NCI-H1105 treated with DMSO at 0.1 percent for 48 hours (cell line): Measurements from ENCODE around the gene BLOC1S4.
A peak's percentile ranks its signal among the peaks of the same experiment; 100 is the strongest.

ENCODE experiments used
- DNase-seq: peaks from one replicate; lab custom pipeline; 2025; lab: John Stamatoyannopoulos, UW

The BLOC1S4 gene

DNA sequence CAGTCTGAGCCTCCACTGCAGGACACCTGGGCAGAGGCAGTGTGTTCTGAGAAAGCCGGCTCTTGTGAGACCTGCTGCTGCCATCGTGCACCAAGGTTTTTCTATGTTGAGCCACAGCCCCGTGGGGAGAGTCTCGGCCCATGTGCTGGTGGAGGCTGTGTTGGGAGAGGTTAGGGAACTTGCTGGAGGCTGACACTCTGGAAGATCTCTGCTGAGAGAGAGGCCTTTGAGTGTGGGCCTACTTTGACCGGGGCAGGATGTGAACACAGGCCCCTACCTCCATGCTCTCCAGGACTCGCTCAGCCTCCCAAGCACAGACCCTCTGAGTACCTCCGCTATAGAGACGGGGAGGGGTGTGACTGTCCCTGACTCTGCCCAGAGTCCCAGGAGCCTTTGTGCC is 23.6 kb upstream of the BLOC1S4 start:
- no peak for DNase-seq

DNA sequence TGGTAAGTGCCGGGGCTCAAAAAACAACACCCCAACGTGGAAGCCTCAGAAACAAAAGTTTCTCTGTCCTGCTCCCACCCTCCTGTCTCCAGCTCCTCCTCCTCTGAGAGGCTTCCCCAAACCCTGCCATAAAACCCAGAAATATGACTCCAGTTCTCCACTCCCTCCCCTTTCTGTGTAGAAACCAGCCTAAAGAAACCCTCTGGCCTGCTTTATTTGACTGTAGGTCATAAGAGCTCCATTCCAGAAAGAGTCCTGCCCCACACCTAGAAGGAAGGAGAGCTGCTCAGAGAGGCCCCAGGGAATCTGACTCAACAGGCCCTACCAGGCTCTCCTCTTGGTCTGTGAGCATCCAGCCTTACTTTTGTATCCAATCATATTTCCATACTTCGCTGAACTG is 23.2 kb upstream of the BLOC1S4 start:
- DNase-seq, result no peak

DNA sequence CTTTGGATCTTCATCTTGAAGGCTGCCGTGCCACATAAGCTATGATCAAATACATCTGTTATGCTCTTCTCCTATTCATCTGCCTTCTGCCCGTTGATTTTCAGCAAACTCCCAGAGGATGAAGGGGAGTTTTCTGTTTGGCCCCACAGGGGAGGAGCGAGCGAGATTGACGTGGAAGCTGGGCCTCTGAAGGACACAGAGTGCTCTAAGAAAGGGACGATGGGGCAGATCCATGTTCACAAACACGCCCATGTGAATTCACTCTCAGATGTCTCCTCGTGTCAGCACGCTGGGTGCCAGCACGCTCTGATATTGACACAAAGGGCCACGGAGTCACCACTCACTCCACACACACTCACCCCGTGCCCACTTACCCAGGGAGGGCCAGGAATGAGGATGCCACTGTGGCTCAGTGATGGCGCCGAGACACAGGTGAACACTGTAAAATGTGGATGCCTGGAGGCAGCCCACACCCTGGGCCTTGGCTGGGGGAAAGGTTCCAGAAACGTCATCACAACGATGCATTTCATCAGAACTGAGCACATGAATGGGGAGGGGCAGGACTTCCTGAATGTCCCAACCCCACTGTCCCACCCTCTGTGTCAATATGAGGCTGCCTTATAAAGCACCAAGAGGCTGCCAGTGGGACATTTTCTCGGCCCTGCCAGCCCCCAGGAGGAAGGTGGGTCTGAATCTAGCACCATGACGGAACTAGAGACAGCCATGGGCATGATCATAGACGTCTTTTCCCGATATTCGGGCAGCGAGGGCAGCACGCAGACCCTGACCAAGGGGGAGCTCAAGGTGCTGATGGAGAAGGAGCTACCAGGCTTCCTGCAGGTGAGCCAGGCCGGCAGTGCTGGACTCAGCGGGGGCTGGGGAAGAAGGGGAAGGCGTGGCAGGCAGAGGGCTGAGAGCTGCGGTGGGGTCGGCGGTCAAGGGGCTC is 22.5 kb upstream of the BLOC1S4 start, which contains the start of gene S100P:
Gene S100P, plus strand, starts transcription at position 648 of the 946 bp plus-strand sequence. Its CDS starts 55 bp downstream, at position 703.
- no peak for DNase-seq

DNA sequence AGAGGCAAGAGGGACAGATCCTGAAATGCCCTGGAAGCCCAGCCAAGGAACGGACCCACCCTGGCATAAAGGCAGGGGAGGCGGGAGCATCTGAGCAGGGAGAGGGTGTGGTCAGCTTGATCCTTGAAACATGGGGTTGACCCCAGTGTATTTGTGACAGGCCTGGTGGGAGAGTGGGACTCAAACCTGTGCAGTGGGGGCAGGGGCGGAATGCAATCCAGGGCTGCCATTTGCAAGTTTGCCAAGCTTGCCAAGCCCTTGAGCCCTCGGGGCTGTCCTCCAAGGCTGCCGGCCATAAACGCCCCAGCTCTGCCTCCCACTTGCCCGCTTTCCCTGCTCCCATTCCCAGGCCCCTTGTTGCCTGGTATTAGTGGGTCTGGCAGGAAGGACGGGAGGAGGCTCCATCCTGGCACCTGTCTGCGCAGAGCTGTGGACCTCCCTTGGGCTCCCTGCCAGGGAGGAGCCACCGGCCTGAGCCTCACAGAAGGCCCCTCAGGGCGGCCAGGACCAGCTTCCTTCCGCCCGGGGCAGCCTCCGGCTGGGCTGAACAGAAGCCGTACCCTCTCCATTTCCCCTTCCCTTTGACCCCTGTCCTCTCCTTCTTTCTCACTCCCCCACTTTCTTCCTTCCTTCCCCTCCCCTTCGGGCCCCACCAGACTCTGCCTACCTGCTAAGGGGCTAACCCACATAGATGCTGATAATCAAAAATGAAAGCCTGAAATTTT is 21.6 kb upstream of the BLOC1S4 start:
- no peak for DNase-seq

DNA sequence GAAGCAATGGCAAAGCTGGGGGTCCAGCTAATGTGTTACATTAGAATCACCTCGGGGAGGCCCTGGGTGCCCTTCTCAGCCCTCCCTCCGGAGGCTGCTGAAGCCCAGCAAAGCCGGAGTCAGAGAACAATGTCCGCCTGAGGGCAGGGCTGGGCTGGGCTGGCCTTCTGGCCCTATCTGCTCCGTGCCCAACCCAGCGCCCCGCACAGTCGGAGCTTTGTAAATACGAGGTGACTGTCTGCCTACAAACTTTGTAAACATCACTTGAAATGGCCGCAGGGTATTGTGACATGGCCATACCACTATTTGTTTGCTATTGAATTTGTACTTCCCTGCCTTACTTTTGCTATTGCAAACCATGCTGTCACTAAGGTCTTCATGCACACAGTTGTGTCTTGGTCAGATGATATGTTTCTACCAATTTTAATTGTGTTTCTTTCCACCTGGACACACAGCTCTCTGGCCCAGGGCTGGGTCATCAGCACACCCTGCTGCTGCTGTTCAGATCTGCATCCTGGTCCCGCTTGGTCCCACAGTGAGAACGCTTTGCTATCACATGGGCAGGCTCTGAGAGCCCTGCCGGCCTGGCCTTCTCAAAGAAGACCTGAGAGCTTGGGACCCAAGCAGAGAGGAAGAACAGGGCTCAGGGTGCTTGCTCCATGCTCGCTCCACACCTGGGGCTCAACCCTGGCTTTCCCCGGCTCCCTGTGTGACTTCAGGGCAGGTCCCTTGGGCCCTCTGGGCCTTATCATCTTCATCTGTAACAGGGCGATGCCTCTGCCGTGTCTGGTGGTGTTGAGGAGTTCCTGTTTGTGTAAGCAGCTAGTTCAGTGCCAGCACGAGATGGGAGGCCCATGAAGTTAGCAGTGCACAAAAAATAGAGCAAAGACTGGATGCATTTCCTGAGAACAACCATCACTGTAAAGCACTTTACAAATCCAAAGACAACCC is 20.0 kb upstream of the BLOC1S4 start:
- no peak for DNase-seq

DNA sequence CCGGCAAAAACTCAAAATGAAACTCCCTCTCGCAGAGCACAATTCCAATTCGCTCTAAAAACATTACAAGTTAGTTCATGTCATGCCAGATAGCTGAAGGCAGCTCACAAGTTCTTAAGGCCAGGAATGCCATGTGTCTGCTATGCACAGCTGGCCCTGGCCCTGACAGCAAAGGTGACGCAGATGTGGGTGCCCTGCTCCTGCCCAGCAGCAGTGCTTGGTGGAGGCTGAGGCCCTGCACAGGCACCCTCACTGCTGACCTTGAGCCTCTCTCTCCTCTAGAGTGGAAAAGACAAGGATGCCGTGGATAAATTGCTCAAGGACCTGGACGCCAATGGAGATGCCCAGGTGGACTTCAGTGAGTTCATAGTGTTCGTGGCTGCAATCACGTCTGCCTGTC is 19.4 kb upstream of the BLOC1S4 start:
- DNase-seq, result no peak

DNA sequence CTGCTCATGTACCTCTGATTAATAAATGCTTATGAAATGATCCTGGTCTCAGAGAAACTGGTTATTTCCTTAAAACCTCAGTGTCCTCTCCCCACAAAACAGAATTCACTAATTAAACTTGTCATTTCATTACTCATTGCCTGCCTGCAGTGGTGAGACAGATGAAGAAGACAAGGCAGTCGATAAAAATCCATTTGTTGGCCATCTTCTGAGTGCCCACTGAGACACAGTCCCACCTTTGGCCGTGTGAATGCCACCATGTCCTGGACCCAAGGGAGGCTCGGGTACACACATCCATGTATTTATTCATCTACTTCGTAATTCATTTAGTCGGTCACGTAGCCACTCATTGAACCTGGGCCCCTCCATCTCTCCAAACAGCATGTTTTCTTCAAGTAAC is 18.8 kb upstream of the BLOC1S4 start:
- no peak for DNase-seq

DNA sequence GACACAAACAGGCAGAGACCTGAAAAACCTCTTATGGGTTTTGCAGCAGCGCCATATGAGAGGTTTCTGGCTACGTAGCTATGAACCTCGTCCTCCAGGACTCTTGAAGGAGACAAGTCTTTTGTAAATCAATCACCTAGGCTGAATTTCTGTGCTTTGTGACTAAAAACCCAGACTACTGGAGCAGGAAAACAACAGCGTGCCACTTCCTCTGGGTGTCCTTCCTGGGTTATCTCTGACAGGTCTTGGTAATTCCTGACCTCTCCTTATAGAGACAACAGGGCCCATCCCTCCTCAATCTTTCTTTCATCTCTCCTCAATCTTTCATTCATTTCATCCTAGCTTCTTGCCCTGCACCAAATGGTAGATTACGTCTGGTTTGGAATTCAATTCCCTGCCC is 16.6 kb upstream of the BLOC1S4 start:
- DNase-seq, result no peak

DNA sequence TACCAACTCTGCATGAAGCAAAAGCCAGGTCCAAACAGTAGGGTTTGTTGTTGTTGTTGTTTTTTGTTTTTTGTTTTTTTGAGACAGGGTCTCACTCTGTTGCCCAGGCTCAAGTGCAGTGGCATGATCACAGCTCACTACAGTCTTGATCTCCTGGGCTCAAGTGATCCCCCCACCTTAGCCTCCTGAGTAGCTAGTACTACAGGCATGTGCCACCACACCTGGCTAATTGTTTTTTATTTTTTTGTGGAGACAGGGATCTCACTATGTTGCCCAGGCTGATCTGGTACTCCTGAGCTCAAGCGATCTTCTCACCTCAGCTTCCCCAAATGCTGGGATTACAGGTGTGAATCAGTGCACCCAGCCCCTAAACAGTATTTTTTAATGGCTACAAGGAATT is 16.1 kb upstream of the BLOC1S4 start:
- no peak for DNase-seq

DNA sequence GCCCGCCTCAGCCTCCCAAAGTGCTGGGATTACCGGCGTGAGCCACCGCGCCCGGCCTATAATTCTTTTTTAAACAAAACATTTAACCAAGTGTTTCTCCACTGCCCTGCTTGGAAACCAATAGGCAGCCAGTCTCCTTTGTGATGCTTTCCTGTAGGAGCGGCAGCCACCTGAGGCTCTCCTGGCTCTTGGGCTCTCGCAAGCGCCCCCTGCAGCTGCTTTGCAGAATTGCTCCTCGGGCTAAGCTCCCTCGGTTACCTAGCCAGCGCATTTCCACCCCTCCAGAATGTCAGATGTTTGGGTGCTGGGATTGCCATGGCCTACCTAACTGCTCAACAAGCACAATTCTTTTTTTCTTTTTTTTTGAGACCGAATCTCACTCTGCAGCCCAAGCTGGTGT is 14.6 kb upstream of the BLOC1S4 start:
- no peak for DNase-seq

DNA sequence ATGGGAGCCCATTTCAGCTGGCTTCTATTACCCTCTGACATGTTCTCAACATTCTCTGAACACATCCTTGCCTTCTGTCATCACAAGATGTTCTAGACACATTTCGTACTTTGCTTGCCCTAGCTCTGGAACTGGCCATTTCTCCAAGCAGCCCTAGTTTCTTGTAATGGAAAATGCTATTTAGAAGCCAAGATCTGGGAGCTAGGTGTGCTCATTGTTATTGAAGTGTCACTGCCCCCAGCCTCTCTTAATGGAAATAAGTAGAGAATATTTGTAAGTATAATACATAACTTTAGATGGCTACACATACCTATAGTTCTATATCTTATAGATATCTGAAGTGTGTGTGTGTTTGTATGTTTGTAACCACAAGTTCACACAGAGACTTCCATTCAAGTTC is 13.2 kb upstream of the BLOC1S4 start:
- DNase-seq, result no peak

DNA sequence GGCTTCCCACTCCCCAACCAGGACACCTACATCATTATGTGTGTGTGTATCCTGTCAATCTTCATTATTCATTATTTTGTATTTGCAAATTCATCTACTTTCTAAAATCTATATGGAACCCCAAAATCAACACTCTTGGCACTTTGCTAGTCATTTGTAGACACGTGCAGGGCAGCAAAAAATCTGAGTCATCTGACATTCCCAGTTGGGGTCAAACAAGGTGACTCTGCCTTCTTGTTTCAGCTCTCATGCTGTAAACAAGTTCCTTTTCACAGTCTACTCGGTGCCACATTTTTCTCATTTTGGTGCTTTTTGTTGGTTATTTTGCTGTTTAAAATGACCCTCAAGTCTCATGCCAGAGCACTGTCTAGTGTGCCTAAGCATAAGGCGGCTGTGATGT is 12.2 kb upstream of the BLOC1S4 start:
- DNase-seq, result no peak

DNA sequence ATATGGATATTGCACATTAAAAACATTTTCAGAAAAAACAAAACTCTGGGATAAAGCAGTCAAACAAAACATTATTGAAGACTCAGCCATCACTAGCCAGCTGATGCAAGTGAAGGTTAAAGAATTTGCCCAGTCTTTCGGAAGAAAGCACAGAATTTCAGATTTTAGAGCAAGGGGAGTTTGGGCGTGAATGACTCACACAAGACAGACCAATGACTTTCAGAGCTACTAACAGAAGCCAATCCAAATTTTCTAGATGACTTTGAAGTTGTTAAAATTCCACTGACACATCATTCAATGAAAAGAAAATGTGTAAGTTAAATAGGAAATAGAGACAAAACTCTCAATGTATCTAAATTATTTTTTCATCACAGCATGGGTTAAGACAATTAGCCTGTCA is 10.3 kb upstream of the BLOC1S4 start:
- no peak for DNase-seq

DNA sequence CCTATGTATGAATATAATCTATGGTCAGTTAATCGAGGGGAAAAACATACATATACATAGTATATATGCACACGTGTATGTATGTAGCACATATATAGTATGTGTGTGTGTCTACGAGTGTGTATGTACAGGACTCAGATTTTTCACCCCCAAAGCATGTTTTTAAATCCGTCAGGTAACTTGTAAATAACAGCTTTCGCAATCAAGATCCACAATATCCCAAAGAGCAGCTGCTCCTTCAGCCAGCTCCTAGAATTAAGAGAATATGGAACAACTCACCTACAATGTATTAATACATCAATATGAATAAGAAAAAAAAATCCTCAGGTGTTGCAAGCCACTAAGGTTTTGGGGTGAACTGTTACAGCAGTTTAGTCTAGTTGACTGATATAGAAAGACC is 9.8 kb upstream of the BLOC1S4 start:
- no peak for DNase-seq

DNA sequence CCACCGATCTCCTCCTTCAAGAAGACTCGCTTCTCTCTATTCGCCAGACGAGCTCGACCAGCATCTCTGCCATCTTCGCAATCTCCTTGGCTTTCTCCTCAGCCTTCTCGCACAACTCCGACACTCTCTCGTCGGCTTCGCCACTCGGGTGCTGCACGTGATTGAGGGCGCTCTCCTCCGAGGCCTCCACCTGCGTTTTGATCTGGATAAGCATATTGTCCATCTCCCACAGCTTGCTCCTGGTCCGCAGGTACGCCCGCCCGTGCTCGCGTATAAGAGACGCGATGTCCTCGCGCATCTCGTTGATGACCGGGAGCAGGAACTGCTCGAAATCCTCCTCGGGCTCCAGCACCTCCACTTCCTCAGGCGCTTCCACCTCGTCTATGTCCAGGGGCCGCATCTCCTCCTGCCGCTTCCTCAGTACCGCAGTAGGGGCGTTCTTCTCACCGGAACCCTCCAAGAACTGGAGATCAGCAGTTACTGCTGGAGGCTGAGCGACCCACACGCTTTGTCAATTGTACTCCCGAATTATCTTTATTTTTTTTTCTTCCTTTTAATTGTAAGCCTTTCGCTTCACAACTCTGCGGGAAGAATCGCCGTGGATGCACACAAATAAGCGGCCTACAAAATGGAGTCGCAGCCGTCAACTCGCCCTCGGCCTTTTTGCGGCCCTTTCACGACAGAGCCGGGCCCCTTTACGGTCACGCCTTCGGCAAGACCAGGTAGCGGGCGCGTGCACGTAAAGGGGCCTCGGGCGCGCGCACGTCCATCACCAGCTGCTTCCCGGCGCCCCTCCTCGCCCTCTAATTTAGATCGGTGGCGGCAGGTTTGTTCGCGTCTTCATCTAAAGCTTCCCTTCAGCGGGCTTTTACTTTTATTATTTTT is 6.5 kb upstream of the BLOC1S4 start, which contains the start of gene MRFAP1L1:
Gene MRFAP1L1, minus strand, starts transcription at position 636 of the 885 bp plus-strand sequence. Its CDS starts 236 bp downstream, at position 400.
- DNase-seq, result peak; percentile 88

DNA sequence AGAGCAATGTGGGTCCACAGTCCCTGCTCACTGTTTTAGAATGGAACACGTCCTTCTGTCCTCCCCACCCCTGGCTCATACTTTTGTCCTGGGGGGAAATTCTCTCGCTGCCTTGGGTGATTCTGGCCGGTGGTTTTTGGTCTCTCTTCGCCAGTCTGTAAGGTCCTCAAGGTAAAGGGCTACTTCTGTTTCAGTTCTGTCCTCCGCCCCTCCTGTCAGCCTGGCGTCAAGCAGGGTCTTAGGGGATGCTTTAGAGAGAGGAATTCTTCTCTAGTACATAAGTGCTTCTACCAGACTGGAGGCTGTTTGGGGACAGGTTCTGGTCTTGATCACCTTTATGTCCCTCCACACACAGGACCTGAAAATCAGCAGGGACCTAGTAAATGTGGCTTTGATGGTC is 5.7 kb upstream of the BLOC1S4 start:
- no peak for DNase-seq

DNA sequence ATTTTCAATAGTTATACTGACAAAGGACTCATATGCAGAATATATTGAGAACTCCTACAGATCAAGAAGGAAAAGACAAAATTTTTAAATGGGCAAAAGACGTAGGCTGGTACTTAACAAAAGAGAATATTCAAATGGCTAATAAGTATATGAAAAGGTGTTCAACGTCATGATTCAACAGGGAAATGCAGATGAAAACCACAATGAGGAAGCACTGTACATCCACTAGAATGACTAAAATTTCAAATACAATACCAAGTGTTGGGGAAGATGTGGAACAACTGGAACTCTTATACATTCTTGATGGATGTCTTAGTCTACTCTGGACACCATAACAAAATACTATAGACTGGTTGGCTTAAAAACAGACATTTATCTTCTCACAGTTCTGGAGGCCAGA is 5.0 kb upstream of the BLOC1S4 start:
- DNase-seq, result no peak

DNA sequence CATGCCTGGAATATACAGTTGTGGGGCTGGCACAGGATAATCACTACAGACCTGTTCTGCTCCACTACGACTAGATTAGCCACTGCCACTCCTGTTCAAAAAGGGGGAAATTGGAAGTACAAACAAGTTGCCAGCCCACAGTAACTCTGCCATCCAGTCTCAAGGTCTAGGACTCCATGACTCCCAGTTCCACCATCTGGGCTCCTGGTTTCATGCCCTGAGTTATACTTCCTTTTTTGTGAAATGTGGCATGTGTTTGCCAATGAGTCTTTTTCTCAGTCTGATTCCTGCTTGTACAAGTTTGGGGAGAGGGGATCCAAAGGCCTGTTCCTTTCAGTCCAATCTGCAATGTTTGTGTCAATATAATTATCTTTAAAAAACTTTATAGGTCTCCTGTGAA is 1.0 kb upstream of the BLOC1S4 start:
- DNase-seq, result no peak

DNA sequence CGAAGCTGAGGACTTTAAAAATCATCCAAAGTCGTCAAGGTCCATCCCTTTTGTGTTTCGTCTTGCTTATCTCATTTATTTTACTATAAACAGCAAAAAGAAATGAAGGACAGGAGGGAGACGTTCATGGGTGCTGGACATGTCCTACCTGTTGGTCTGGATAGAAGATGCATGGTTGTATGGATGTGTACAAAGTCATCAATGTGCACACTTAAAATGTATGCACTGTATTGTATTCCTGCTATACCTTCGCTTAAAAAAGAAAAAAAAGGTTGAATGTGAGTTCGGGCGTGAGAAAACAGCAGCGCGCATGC is 313 bp upstream of the BLOC1S4 start:
- DNase-seq, result no peak

DNA sequence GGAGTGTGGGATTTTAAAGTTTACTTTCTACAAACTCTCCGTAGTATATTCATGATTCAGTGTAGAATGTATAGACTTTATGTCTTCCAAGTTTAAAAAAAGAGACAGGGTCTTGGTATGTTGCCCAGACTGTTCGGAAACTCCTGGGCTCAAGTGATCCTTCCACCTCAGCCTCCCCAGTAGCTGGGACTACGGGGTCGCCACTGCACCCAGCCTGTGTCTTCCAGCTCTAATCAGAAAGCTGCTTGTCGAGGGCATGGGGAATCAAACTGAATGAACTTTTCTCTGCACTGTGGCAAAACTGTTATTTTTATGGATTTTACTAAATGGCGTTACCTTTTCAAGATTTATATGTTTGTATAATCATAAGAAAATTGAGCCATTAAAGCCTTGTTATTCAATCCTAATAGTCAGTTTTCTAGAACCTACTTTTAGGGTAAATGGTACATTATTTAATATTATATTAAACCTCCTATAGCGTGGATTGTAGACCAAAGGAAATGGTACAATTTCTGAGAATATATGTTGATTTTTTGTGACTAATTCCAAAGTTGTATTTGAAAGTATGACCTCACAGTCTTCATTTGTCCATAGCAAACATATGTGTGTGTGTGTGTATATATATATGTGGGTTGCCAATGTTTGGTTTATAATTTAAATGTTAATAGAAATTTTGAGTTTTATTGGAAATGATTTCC is 1.1 kb downstream of the BLOC1S4 start:
- no peak for DNase-seq
